ENCODE measurements around the gene TNNI3K.

The TNNI3K gene

GRCh38 chr1:74316302-74316701 is 81.1 kb downstream of the TNNI3K start:
- no peak for DNase-seq (ENCODE audit: low read depth)

GRCh38 chr1:74317663-74318062 is 82.5 kb downstream of the TNNI3K start:
- no peak for DNase-seq (ENCODE audit: low read depth)

- no peak for DNase-seq (ENCODE audit: low read depth)
Measured at GRCh38 chr1:74323937-74324473, 88.8 kb downstream of the TNNI3K start.

GRCh38 chr1:74324684-74325448 is 89.7 kb downstream of the TNNI3K start:
- DNase-seq (ENCODE audit: low read depth), result no peak

- no peak for DNase-seq (ENCODE audit: low read depth)
Measured at GRCh38 chr1:74328851-74329250, 93.7 kb downstream of the TNNI3K start.

- no peak for DNase-seq (ENCODE audit: low read depth)
Measured at GRCh38 chr1:74333244-74333643, 98.1 kb downstream of the TNNI3K start.

GRCh38 chr1:74334147-74334546 is 99.0 kb downstream of the TNNI3K start:
- no peak for DNase-seq (ENCODE audit: low read depth)

- DNase-seq (ENCODE audit: low read depth), result no peak
Measured at GRCh38 chr1:74340656-74341055, 105.5 kb downstream of the TNNI3K start.

- DNase-seq (ENCODE audit: low read depth), result no peak
Measured at GRCh38 chr1:74341702-74342339, 106.6 kb downstream of the TNNI3K start.

- no peak for DNase-seq (ENCODE audit: low read depth)
Measured at GRCh38 chr1:74343216-74343615, 108.0 kb downstream of the TNNI3K start.

GRCh38 chr1:74344387-74344786 is 109.2 kb downstream of the TNNI3K start:
- no peak for DNase-seq (ENCODE audit: low read depth)

GRCh38 chr1:74356493-74356892 is 121.3 kb downstream of the TNNI3K start:
- DNase-seq (ENCODE audit: low read depth), result no peak

- DNase-seq (ENCODE audit: low read depth), result no peak
Measured at GRCh38 chr1:74357150-74357549, 122.0 kb downstream of the TNNI3K start.

GRCh38 chr1:74357756-74358155 is 122.6 kb downstream of the TNNI3K start:
- DNase-seq (ENCODE audit: low read depth), result no peak

- DNase-seq (ENCODE audit: low read depth), result no peak
Measured at GRCh38 chr1:74362691-74363090, 127.5 kb downstream of the TNNI3K start.

- DNase-seq (ENCODE audit: low read depth), result no peak
Measured at GRCh38 chr1:74363220-74363619, 128.0 kb downstream of the TNNI3K start.

- no peak for DNase-seq (ENCODE audit: low read depth)
Measured at GRCh38 chr1:74367175-74367813, 132.1 kb downstream of the TNNI3K start.

- DNase-seq (ENCODE audit: low read depth), result no peak
Measured at GRCh38 chr1:74368335-74368734, 133.1 kb downstream of the TNNI3K start.

GRCh38 chr1:74375376-74375775 is 140.2 kb downstream of the TNNI3K start:
- DNase-seq (ENCODE audit: low read depth), result no peak

GRCh38 chr1:74380252-74380651 is 145.1 kb downstream of the TNNI3K start:
- no peak for DNase-seq (ENCODE audit: low read depth)

- no peak for DNase-seq (ENCODE audit: low read depth)
Measured at GRCh38 chr1:74388855-74389254, 153.7 kb downstream of the TNNI3K start.

GRCh38 chr1:74392186-74392585 is 157.0 kb downstream of the TNNI3K start:
- no peak for DNase-seq (ENCODE audit: low read depth)

- no peak for DNase-seq (ENCODE audit: low read depth)
Measured at GRCh38 chr1:74392840-74393239, 157.7 kb downstream of the TNNI3K start.

All from GM04504 (cell line).